Ishikawa (cell line): ENCODE results near the gene CASD1.

ENCODE experiments used
- CEBPB ChIP-seq: IDR thresholded peaks from 2 replicates; pipeline ENCODE4 v1.6.1; 2012
- CREB1 ChIP-seq: IDR thresholded peaks from 2 replicates; pipeline ENCODE4 v1.6.1; 2012; ENCODE audit warnings: low read depth
- EGR1 ChIP-seq: IDR thresholded peaks from 2 replicates; pipeline ENCODE4 v1.6.1; 2012
- EP300 ChIP-seq: IDR thresholded peaks from 2 replicates; pipeline ENCODE4 v1.6.1; 2012; ENCODE audit warnings: borderline replicate concordance
- FOXM1 ChIP-seq: IDR thresholded peaks from 2 replicates; pipeline ENCODE4 v1.6.1; 2012; ENCODE audit warnings: low read depth, borderline replicate concordance
- RAD21 ChIP-seq: IDR thresholded peaks from 2 replicates; pipeline ENCODE4 v1.6.1; 2012; ENCODE audit warnings: low read depth
- TAF1 ChIP-seq: IDR thresholded peaks from 2 replicates; pipeline ENCODE4 v1.6.1; 2012; ENCODE audit warnings: low read depth, mild to moderate bottlenecking
- TCF12 ChIP-seq: IDR thresholded peaks from 2 replicates; pipeline ENCODE4 v1.6.1; 2012; ENCODE audit warnings: low read depth
- TEAD4 ChIP-seq: IDR thresholded peaks from 2 replicates; pipeline ENCODE4 v1.6.1; 2012
- YY1 ChIP-seq: IDR thresholded peaks from 2 replicates; pipeline ENCODE4 v1.6.1; 2012; ENCODE audit warnings: low read depth
- ZBTB7A ChIP-seq: IDR thresholded peaks from 2 replicates; pipeline ENCODE4 v1.6.1; 2012; ENCODE audit warnings: low read depth
- TF ChIP-seq, protein P1 (sequence below): IDR thresholded peaks from 2 replicates; pipeline ENCODE4 v1.6.1; 2012; ENCODE audit warnings: low read depth, mild to moderate bottlenecking
- TF ChIP-seq, protein P2 (sequence below): IDR thresholded peaks from 2 replicates; pipeline ENCODE4 v1.6.1; 2012
- TF ChIP-seq, protein P3 (sequence below): IDR thresholded peaks from 2 replicates; pipeline ENCODE4 v1.6.1; 2012

DNA sequence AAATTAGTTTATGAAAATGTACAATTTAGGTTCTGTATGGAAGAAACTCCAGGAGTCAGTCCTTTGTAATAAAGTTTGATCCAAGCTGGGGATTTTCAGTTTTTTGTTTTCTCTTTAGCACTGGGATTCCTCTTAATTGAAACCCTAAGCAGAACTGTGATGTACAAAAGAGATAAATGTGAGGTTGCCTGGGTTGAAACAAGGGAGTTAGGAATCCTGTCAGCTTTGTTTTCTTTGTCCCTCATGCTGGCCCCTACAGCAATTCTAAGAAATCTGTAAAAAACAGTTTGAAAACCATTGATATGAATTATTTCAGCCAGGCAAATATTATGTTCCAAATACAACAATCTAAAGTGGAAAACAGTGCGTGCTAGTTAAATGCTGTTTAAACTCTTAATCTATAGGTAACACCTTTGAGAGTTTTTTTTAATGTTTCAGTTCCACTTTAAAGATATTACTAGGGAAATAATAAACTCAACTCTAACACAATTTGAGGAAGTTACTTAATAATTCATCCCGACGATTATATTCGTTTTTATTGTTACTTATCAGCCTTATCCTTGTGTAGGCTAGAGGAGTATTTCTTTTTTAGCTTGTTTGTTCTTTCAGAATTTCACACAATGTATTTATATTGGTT is 81.0 kb downstream of the CASD1 start:
- no peak for TF ChIP-seq TAF1
- no peak for TF ChIP-seq CREB1
- TF ChIP-seq CEBPB = no peak
- TF ChIP-seq, protein P1, sequence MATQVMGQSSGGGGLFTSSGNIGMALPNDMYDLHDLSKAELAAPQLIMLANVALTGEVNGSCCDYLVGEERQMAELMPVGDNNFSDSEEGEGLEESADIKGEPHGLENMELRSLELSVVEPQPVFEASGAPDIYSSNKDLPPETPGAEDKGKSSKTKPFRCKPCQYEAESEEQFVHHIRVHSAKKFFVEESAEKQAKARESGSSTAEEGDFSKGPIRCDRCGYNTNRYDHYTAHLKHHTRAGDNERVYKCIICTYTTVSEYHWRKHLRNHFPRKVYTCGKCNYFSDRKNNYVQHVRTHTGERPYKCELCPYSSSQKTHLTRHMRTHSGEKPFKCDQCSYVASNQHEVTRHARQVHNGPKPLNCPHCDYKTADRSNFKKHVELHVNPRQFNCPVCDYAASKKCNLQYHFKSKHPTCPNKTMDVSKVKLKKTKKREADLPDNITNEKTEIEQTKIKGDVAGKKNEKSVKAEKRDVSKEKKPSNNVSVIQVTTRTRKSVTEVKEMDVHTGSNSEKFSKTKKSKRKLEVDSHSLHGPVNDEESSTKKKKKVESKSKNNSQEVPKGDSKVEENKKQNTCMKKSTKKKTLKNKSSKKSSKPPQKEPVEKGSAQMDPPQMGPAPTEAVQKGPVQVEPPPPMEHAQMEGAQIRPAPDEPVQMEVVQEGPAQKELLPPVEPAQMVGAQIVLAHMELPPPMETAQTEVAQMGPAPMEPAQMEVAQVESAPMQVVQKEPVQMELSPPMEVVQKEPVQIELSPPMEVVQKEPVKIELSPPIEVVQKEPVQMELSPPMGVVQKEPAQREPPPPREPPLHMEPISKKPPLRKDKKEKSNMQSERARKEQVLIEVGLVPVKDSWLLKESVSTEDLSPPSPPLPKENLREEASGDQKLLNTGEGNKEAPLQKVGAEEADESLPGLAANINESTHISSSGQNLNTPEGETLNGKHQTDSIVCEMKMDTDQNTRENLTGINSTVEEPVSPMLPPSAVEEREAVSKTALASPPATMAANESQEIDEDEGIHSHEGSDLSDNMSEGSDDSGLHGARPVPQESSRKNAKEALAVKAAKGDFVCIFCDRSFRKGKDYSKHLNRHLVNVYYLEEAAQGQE = no peak
- TF ChIP-seq RAD21 = no peak
- TF ChIP-seq TEAD4 = no peak
- no peak for TF ChIP-seq EGR1
- no peak for TF ChIP-seq FOXM1
- TF ChIP-seq, protein P2, sequence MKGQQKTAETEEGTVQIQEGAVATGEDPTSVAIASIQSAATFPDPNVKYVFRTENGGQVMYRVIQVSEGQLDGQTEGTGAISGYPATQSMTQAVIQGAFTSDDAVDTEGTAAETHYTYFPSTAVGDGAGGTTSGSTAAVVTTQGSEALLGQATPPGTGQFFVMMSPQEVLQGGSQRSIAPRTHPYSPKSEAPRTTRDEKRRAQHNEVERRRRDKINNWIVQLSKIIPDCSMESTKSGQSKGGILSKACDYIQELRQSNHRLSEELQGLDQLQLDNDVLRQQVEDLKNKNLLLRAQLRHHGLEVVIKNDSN = no peak
- no peak for TF ChIP-seq YY1
- TF ChIP-seq, protein P3, sequence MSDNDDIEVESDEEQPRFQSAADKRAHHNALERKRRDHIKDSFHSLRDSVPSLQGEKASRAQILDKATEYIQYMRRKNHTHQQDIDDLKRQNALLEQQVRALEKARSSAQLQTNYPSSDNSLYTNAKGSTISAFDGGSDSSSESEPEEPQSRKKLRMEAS = no peak
- TF ChIP-seq TCF12 = no peak
- no peak for TF ChIP-seq EP300
- TF ChIP-seq ZBTB7A = no peak
